H1 (cell line): ENCODE results near the gene RPSA. TPM values are rescaled to one million over a fixed set of nuclear protein-coding genes. Genes with fewer than 3 reads are reported as not detected.
"Not testable (repeated sequence)": the region's sequence is repeated elsewhere in the genome, so short reads cannot be mapped to it uniquely, and the experiment has no call there.

Experiments
- CTCF ChIA-PET: fragments of 300-600 bp; sonication (Branson Sonifier 250); formaldehyde crosslinking; loops from one replicate; lab custom pipeline; 2021; ENCODE audit not compliant: partially characterized antibody; lab: Charles Lee
- POLR2A ChIA-PET: fragments of 300-600 bp; sonication (Branson Sonifier 250); formaldehyde crosslinking; loops from one replicate; lab custom pipeline; 2021; ENCODE audit warnings: inconsistent platforms; ENCODE audit not compliant: partially characterized antibody; lab: Charles Lee
- DNase-seq, 2 experiments: peaks; one replicate each; pipeline versions ENCODE4 v3.0.0 to v3.0.0-alpha.2; 2010 to 2022; ENCODE audit warnings: low spot score in 2 of 2, low read depth in 1 of 2, mixed read lengths in 1 of 2
- FAIRE-seq: peaks from 2 replicates; lab custom pipeline; 2011; peaks lifted over from hg19 to GRCh38; lab: Jason Lieb, UNC
- H2AFZ ChIP-seq: 2 replicates; pipeline ENCODE4 v1.8.1; 2012; ENCODE audit warnings: low read length, inconsistent platforms
- H2AK5ac ChIP-seq: 2 replicates; pipeline ENCODE4 v1.6.1; 2013; ENCODE audit warnings: low read depth, low read length
- H2BK120ac ChIP-seq: replicated peaks from 2 replicates; pipeline ENCODE3; 2013; ENCODE audit warnings: low read depth, low read length, inconsistent platforms
- H2BK12ac ChIP-seq: 2 replicates; pipeline ENCODE4 v1.6.1; 2013; ENCODE audit warnings: low read depth, low read length
- H2BK15ac ChIP-seq: 2 replicates; pipeline ENCODE4 v1.6.1; 2013; ENCODE audit warnings: low read length
- H2BK20ac ChIP-seq: 2 replicates; pipeline ENCODE4 v1.6.1; 2013; ENCODE audit warnings: low read length
- H2BK5ac ChIP-seq: 2 replicates; pipeline ENCODE4 v1.6.1; 2013; ENCODE audit warnings: low read depth, low read length
- H3K14ac ChIP-seq: 2 replicates; pipeline ENCODE4 v1.6.1; 2013; ENCODE audit warnings: inconsistent platforms; ENCODE audit not compliant: insufficient read length
- H3K18ac ChIP-seq: 2 replicates; pipeline ENCODE4 v1.6.1; 2013; ENCODE audit warnings: low read length; ENCODE audit errors: extremely low read depth
- H3K23ac ChIP-seq: 2 replicates; pipeline ENCODE4 v1.6.1; 2013; ENCODE audit warnings: inconsistent platforms; ENCODE audit not compliant: insufficient read length
- H3K23me2 ChIP-seq: 2 replicates; pipeline ENCODE4 v1.6.1; 2013; ENCODE audit warnings: low read depth, low read length
- H3K27ac ChIP-seq: 2 replicates; pipeline ENCODE4 v1.6.1; 2011; ENCODE audit warnings: low read depth, low read length, inconsistent platforms
- H3K27me3 ChIP-seq, 4 experiments: replicated peaks in 1 of 4; 1 replicate in 1 of 4; 2 replicates in 3 of 4; pipeline versions ENCODE4 v1.6.1 to v1.8.1; 2011 to 2013; ENCODE audit warnings: low read length in 3 of 4, mild to moderate bottlenecking in 3 of 4, inconsistent platforms in 2 of 4, mixed read lengths in 2 of 4, moderate library complexity in 1 of 4; ENCODE audit not compliant: control insufficient read depth in 3 of 4, insufficient read depth in 3 of 4; ENCODE audit errors: extremely low read depth in 1 of 4
- H3K36me3 ChIP-seq, 4 experiments: 2 replicates each; pipeline versions ENCODE4 v1.6.1 to v1.8.1; 2011 to 2013; ENCODE audit warnings: mild to moderate bottlenecking in 4 of 4, low read length in 3 of 4, moderate library complexity in 2 of 4, control low read depth in 1 of 4, inconsistent platforms in 1 of 4; ENCODE audit not compliant: insufficient read depth in 4 of 4, control insufficient read depth in 2 of 4
- H3K4ac ChIP-seq: replicated peaks from 2 replicates; pipeline ENCODE3; 2013; ENCODE audit warnings: low read length, low read depth, mixed read lengths, inconsistent platforms; ENCODE audit not compliant: insufficient read length
- H3K4me1 ChIP-seq, 4 experiments: replicated peaks in 1 of 4; 1 replicate in 1 of 4; 2 replicates in 3 of 4; pipeline versions ENCODE4 v1.6.1 to v1.8.1; 2011 to 2013; ENCODE audit warnings: low read length in 3 of 4, inconsistent platforms in 2 of 4, mixed read lengths in 1 of 4; ENCODE audit not compliant: insufficient read depth in 4 of 4, control insufficient read depth in 3 of 4
- H3K4me2 ChIP-seq, 2 experiments: 2 replicates each; pipeline versions ENCODE4 v1.6.1 to v1.8.1; 2011 to 2013; ENCODE audit warnings: low read depth in 2 of 2, low read length in 2 of 2, control low read depth in 1 of 2, inconsistent platforms in 1 of 2, mild to moderate bottlenecking in 1 of 2; ENCODE audit not compliant: insufficient read depth in 1 of 2
- H3K4me3 ChIP-seq, 4 experiments: fragments of 200-600, 300-600 bp in 1 of 4; sonication (generic), shearing (Covaris generic), sonication (Bioruptor Twin) in 1 of 4; 2 replicates each; pipeline versions ENCODE4 v1.5.1 to v1.8.1; 2011 to 2016; ENCODE audit warnings: low read length in 4 of 4, low read depth in 3 of 4, control low read depth in 2 of 4, inconsistent platforms in 2 of 4, mild to moderate bottlenecking in 2 of 4, mixed read lengths in 1 of 4, moderate library complexity in 1 of 4; ENCODE audit not compliant: insufficient read depth in 2 of 4; ENCODE audit errors: extremely low read depth in 1 of 4
- H3K56ac ChIP-seq: replicated peaks from 2 replicates; pipeline ENCODE3; 2013; ENCODE audit warnings: low read depth, mild to moderate bottlenecking, mixed read lengths, low read length, inconsistent platforms; ENCODE audit not compliant: insufficient read length
- H3K79me1 ChIP-seq: 2 replicates; pipeline ENCODE4 v1.6.1; 2013; ENCODE audit warnings: low read depth, low read length, control low read depth
- H3K79me2 ChIP-seq, 2 experiments: 2 replicates each; pipeline versions ENCODE4 v1.6.1 to v1.8.1; 2012 to 2013; ENCODE audit warnings: low read length in 2 of 2, mild to moderate bottlenecking in 2 of 2, inconsistent platforms in 1 of 2; ENCODE audit not compliant: insufficient read depth in 2 of 2, control insufficient read depth in 1 of 2
- H3K9ac ChIP-seq, 4 experiments: replicated peaks in 1 of 4; 1 replicate in 1 of 4; 2 replicates in 3 of 4; pipeline versions ENCODE4 v1.6.1 to v1.8.1; 2011 to 2013; ENCODE audit warnings: low read depth in 3 of 4, low read length in 3 of 4, control low read depth in 2 of 4, mild to moderate bottlenecking in 2 of 4, moderate library complexity in 2 of 4, inconsistent platforms in 1 of 4; ENCODE audit errors: extremely low read depth in 1 of 4
- H3K9me3 ChIP-seq, 2 experiments: 2 replicates each; pipeline versions ENCODE4 v1.6.1 to v1.8.1; 2012 to 2013; ENCODE audit warnings: mild to moderate bottlenecking in 2 of 2, moderate library complexity in 2 of 2, control low read depth in 1 of 2, inconsistent platforms in 1 of 2, low read depth in 1 of 2, low read length in 1 of 2, mixed read lengths in 1 of 2; ENCODE audit not compliant: insufficient read depth in 2 of 2
- H4K20me1 ChIP-seq, 2 experiments: replicated peaks in 1 of 2; 2 replicates each; pipeline versions ENCODE3 to v1.8.1; 2011 to 2013; ENCODE audit warnings: inconsistent platforms in 2 of 2, low read length in 2 of 2, mild to moderate bottlenecking in 1 of 2; ENCODE audit not compliant: insufficient read depth in 2 of 2, control insufficient read depth in 1 of 2
- H4K5ac ChIP-seq: 2 replicates; pipeline ENCODE4 v1.6.1; 2013; ENCODE audit warnings: low read length, low read depth, mixed read lengths, inconsistent platforms; ENCODE audit not compliant: insufficient read length
- H4K8ac ChIP-seq: 2 replicates; pipeline ENCODE4 v1.8.0; 2013; ENCODE audit warnings: mild to moderate bottlenecking, moderate library complexity, low read length, inconsistent platforms; ENCODE audit not compliant: insufficient read depth; ENCODE audit errors: extremely low read depth
- H4K91ac ChIP-seq: replicated peaks from 2 replicates; pipeline ENCODE3; 2013; ENCODE audit warnings: low read length, mixed read lengths, inconsistent platforms; ENCODE audit not compliant: insufficient read length
- WGBS, 2 experiments: shearing (Covaris generic) in 1 of 2; methylation state at CpG; one replicate each; pipeline versions ENCODE4 v1.1.6 to v1.1.7; 2013 to 2015; ENCODE audit warnings: low lambda C conversion rate in 2 of 2, mixed read lengths in 2 of 2, inconsistent platforms in 1 of 2, low coverage in 1 of 2, missing lambda C conversion rate in 1 of 2; ENCODE audit not compliant: insufficient replicate concordance in 2 of 2, insufficient coverage in 1 of 2, insufficient read length in 1 of 2; ENCODE audit errors: extremely low coverage in 1 of 2, missing lambda C conversion rate in 1 of 2; 5-methylcytosine and 5-hydroxymethylcytosine counted together
- polyA plus RNA-seq, 7 experiments: library from polyadenylated mRNA; depleted of rRNA in 3 of 7; stranded (reverse) in 5 of 7; unstranded in 2 of 7; fragments of >200 nt in 5 of 7; fragments of 200-250 nt in 2 of 7; gene quantifications; 1 replicate in 5 of 7; 2 replicates in 1 of 7; 4 replicates in 1 of 7; pipeline versions ENCODE4 v1.2.1 to v1.2.3, GENCODE V29; 2011 to 2013; ENCODE audit warnings: missing spikeins in 2 of 7, mixed read lengths in 2 of 7
- total RNA-seq: library from RNA; stranded (reverse); fragmentation: NEBNext Ultra II Directional; extraction: Animal tissue kit (Norgen Biotek cat#: 25700); gene quantifications from 2 replicates; pipeline ENCODE4 v1.2.1, GENCODE V29; 2021

RPSA gene
- total and polyA plus RNA-seq, 2 of the 8 experiments (the other 6 are each of a cell fraction or from before 2014, with no cell fraction given), result 2,661 to 7,468 TPM

DNA sequence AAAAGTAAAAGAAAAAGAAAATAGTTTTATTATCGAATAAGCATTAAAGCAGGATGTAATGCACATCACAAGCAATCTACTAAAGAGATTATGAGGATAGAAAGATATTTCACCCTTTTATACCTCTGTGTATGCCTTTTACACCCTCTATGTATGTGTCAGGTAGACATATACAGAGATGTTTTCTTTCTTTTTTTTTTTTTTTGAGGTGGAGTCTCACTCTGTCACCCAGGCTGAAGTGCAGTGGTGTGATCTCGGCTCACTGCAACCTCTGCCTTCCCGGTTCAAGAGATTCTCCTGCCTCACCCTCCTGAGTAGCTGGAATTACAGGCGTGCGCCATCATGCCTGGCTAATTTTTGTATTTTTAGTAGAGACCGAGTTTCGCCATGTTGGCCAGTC is 47.4 kb downstream of the RPSA start:
- H2BK12ac ChIP-seq, H3K79me1 ChIP-seq, H2BK5ac ChIP-seq, H2BK15ac ChIP-seq, H3K56ac ChIP-seq, H4K20me1 ChIP-seq, H2AFZ ChIP-seq, H4K91ac ChIP-seq, H3K4me1 ChIP-seq, H3K36me3 ChIP-seq, H3K4ac ChIP-seq, H3K79me2 ChIP-seq, H3K18ac ChIP-seq, H2BK20ac ChIP-seq, H3K23ac ChIP-seq, POLR2A ChIA-PET, H4K5ac ChIP-seq, H3K27ac ChIP-seq, H3K27me3 ChIP-seq, H3K4me3 ChIP-seq, H3K9ac ChIP-seq, H3K4me2 ChIP-seq, H3K9me3 ChIP-seq, H3K23me2 ChIP-seq, DNase-seq, H2BK120ac ChIP-seq, H4K8ac ChIP-seq, FAIRE-seq, H3K14ac ChIP-seq, H2AK5ac ChIP-seq: not testable (repeated sequence)
- WGBS, 2 experiments, result 88% methylated on average over 7 of the region's 7 CpGs; no CpG with 5 or more reads in 1 of the 2 experiments
- CTCF ChIA-PET, result interaction anchor here (0.9 to 1.0 kb wide), 2 partner anchors 24 to 274 kb away, joined by 3 to 6 read pairs; no protein-coding TSS in a partner anchor
